Memory B cell (primary cell): ENCODE data around the gene SLC16A10.
"Not testable (repeated sequence)": the region's sequence is repeated elsewhere in the genome, so short reads cannot be mapped to it uniquely, and the experiment has no call there.

ENCODE experiments used
- ATAC-seq: fragments of 150-1000 bp; cut with Tn5 transposase; 2 replicates; pipeline ENCODE4 v1.10.0; 2021; ENCODE audit warnings: low read depth, mild to moderate bottlenecking, moderate library complexity
- DNase-seq, 2 donors: peaks; one replicate each; pipeline ENCODE4 v3.0.0; 2022; ENCODE audit warnings: low spot score in 2 of 2
- H3K27ac Mint-ChIP-seq: one replicate; pipeline ENCODE4 v1.8.0; 2022; ENCODE audit warnings: mild to moderate bottlenecking, moderate library complexity, mixed read lengths
- H3K27me3 Mint-ChIP-seq: one replicate; pipeline ENCODE4 v1.8.0; 2022; ENCODE audit warnings: mixed read lengths
- H3K36me3 Mint-ChIP-seq: one replicate; pipeline ENCODE4 v1.8.0; 2022; ENCODE audit warnings: mild to moderate bottlenecking, mixed read lengths
- H3K4me1 Mint-ChIP-seq: one replicate; pipeline ENCODE4 v1.8.0; 2022; ENCODE audit warnings: mixed read lengths
- H3K4me3 Mint-ChIP-seq: one replicate; pipeline ENCODE4 v1.8.0; 2022; ENCODE audit warnings: mild to moderate bottlenecking, moderate library complexity, mixed read lengths
- H3K9me3 Mint-ChIP-seq: one replicate; pipeline ENCODE4 v1.8.0; 2022; ENCODE audit warnings: mixed read lengths

The SLC16A10 gene

GRCh38 chr6:111175109-111175508 lies 87.8 kb downstream of the SLC16A10 start:
- Mint-ChIP-seq H3K36me3 (peaks cover 2% of the 10 kb centered on the region), H3K4me1 (peaks cover 4% of the 10 kb centered on the region), H3K27me3 (peaks cover 5% of the 10 kb centered on the region), H3K4me3 (no peak overlapping the region), H3K9me3 (no peaks in the 10 kb centered on the region), H3K27ac (no peak overlapping the region)
- no peak for ATAC-seq
- no peak for DNase-seq

- Mint-ChIP-seq H3K9me3 (no peaks in the 10 kb centered on the region), H3K27me3 (peaks cover 5% of the 10 kb centered on the region), H3K4me1 (peaks cover 4% of the 10 kb centered on the region), H3K36me3 (peaks cover 2% of the 10 kb centered on the region), H3K27ac (no peak overlapping the region), H3K4me3 (no peak overlapping the region)
- ATAC-seq = no peak
- no peak for DNase-seq
Observed at GRCh38 chr6:111176038-111176759, 88.9 kb downstream of the SLC16A10 start.

GRCh38 chr6:111176760-111177099 lies 89.4 kb downstream of the SLC16A10 start:
- ATAC-seq = no peak
- no peak for DNase-seq
- Mint-ChIP-seq H3K4me1 (peaks cover 2% of the 10 kb centered on the region), H3K27ac (no peak overlapping the region), H3K4me3 (no peak overlapping the region), H3K36me3 (peaks cover 2% of the 10 kb centered on the region), H3K9me3 (no peaks in the 10 kb centered on the region), H3K27me3 (peaks cover 5% of the 10 kb centered on the region)

DNA sequence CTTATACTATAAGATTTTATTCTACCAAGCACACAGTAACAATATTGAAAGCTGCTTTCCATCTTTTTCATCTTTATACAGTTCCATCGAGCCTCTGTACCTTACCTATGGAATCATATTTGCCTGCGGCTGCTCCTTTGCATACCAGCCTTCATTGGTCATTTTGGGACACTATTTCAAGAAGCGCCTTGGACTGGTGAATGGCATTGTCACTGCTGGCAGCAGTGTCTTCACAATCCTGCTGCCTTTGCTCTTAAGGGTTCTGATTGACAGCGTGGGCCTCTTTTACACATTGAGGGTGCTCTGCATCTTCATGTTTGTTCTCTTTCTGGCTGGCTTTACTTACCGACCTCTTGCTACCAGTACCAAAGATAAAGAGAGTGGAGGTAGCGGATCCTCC lies 89.8 kb downstream of the SLC16A10 start:
- Mint-ChIP-seq H3K27ac (no peak overlapping the region), H3K4me3 (no peak overlapping the region), H3K9me3 (no peaks in the 10 kb centered on the region), H3K27me3 (peaks cover 5% of the 10 kb centered on the region), H3K4me1 (peaks cover 2% of the 10 kb centered on the region), H3K36me3 (peaks cover 2% of the 10 kb centered on the region)
- DNase-seq = no peak
- ATAC-seq = no peak

DNA sequence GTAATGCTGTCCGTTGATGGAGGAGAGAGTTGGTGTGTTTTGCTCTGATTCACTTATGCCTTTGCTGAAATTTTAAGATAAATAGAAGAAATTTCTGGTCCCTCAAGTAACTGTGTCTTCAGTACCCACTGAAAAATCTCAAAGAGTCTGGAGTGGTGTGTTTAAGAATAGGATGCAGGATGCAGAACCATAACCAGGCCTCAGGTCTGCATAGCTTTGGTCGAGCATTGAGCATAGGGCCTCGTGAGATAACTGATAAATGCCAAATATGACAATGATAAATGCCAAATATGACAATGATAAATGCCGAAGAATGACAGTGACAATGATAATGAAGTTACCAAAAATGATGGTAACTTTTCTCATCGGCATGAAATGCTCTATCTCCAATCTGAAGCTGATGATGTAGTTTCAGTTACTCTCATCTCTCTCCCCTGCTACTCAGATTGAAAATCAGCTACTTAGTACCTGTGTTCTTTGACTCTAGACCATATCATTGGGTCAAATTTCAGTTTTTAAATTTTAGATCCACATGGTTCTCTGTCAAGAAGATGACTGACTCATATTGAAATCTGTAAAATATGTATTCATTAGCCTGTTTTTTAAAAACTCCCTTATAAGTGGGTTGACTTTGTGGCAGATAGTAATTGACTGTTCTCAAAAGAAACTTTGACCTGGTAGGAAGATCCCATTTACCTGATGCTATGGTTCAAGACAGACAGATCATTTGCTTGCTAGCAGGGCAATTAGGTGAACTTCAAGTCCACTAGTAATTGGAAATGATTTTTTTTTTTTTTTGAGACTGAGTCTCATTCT lies 96.6 kb downstream of the SLC16A10 start:
- no peaks in the 10 kb centered on the region for H3K4me1 Mint-ChIP-seq
- no peak overlapping the region for H3K27ac Mint-ChIP-seq
- peaks cover 2% of the 10 kb centered on the region for H3K36me3 Mint-ChIP-seq
- DNase-seq = no peak
- no peak for ATAC-seq
- H3K9me3 Mint-ChIP-seq = no peaks in the 10 kb centered on the region
- no peak overlapping the region for H3K4me3 Mint-ChIP-seq
- H3K27me3 Mint-ChIP-seq = peaks cover 1% of the 10 kb centered on the region

DNA sequence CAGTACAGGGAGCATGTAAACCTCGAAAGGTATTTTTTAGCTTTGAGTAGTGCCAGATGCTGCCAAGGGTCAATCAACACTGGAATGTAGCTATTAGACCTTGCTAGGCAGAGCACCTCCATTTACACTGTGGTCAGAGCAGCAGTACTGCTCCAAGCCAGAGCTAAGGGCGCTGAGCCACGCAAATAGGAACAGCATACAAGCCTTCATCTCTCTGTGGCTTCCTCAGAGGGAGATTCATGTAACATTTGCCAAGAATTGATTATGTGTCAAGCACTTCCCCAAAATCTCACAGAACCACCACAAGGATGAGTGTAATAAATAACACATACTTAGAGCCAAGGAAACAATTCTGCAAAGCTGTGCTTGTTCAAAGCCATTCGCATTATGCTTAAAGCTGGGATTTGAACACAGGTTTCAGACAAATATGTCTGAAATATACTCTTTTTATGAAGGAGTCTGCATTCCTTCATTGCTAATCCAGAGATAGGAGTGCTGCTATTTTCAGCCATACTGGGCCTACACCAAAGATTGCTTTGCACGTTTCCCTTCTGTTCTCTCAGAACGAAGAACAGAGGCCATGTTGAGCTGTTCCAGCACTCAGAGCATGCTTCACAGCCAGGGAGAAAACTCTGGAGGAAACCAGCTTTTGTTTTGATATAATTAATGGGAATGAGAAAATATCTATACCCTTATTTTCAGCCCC lies 97.7 kb downstream of the SLC16A10 start:
- no peak for ATAC-seq
- H3K27ac Mint-ChIP-seq = no peak overlapping the region
- no peaks in the 10 kb centered on the region for H3K36me3 Mint-ChIP-seq
- H3K4me3 Mint-ChIP-seq = no peak overlapping the region
- DNase-seq = no peak
- H3K27me3 Mint-ChIP-seq = no peaks in the 10 kb centered on the region
- no peaks in the 10 kb centered on the region for H3K9me3 Mint-ChIP-seq
- no peaks in the 10 kb centered on the region for H3K4me1 Mint-ChIP-seq

- Mint-ChIP-seq H3K36me3 (peaks cover 1% of the 10 kb centered on the region), H3K9me3 (peaks cover 1% of the 10 kb centered on the region), H3K27me3 (no peaks in the 10 kb centered on the region), H3K4me1 (no peaks in the 10 kb centered on the region), H3K27ac (no peak overlapping the region), H3K4me3 (no peak overlapping the region)
- DNase-seq = no peak
- ATAC-seq = no peak
Observed at GRCh38 chr6:111185954-111186353, 98.7 kb downstream of the SLC16A10 start.

DNA sequence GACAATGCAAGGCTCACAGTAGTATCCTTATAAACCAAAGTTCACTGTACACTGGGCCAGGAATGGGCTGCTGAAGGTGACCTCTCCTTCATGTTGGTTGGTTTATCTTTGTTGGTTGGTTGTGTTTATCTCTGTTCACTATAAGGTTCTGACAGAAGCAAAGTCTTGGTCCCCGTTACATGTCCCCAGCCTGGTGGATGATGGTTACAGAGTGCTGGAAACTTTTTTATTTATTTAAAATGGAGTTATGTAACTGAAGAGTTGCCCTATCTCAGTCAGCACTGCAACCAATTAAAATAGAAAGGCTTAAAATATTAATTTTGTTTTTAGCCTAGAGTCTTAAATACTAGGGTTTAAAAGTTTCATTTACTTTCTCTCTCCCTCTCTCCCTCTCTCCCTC lies 100.6 kb downstream of the SLC16A10 start:
- DNase-seq = no peak
- Mint-ChIP-seq H3K4me3 (no peak overlapping the region), H3K4me1 (no peaks in the 10 kb centered on the region), H3K27me3 (no peaks in the 10 kb centered on the region), H3K9me3 (peaks cover 3% of the 10 kb centered on the region), H3K36me3 (peaks cover 4% of the 10 kb centered on the region), H3K27ac (no peak overlapping the region)
- no peak for ATAC-seq

DNA sequence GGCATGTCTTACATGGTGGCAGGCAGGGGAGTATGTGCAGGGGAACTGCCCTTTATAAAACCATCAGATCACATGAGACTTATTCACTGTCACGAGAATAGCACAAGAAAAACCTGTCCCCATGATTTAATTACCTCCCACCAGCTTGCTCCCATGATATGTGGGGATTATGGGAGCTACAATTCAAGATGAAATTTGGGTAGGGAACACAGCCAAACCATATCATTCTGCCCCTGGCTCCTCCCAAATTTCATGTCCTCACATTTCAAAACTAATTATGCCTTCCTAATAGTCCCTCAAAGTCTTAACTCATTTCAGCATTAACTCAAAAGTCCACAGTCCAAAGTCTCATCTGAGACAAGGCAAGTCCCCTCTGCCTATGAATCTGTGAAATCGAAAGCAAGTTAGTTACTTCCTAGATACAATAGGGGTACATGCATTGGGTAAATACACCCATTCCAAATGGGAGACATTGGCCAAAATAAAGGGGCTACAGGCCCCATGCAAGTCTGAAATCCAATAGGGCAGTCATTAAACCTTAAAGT lies 102.4 kb downstream of the SLC16A10 start:
- not testable (repeated sequence) for H3K27me3 Mint-ChIP-seq, H3K27ac Mint-ChIP-seq, H3K9me3 Mint-ChIP-seq, H3K36me3 Mint-ChIP-seq, H3K4me3 Mint-ChIP-seq, H3K4me1 Mint-ChIP-seq, ATAC-seq, DNase-seq

DNA sequence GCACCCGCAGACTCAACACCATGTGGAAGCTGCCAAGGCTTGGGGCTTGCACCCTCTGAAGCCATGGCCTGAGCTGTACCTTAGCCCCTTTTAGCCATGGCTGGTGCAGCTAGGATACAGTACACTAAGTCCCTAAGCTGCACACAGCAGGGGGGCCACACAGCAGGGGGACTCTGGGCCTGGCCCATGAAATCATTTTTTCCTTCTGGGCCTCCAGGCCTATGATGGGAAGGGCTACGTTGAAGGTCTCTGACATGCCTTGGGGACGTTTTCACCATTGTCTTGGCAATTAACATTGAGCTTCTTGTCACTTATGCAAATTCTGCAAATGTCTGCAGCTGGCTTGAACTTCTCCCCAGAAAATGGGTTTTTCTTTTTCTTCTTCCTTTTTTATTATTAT lies 103.3 kb downstream of the SLC16A10 start:
- DNase-seq = no peak
- no peaks in the 10 kb centered on the region for H3K4me1 Mint-ChIP-seq
- peaks cover 4% of the 10 kb centered on the region for H3K27me3 Mint-ChIP-seq
- no peak overlapping the region for H3K4me3 Mint-ChIP-seq
- H3K27ac Mint-ChIP-seq = no peak overlapping the region
- H3K9me3 Mint-ChIP-seq = peaks cover 3% of the 10 kb centered on the region
- no peak for ATAC-seq
- H3K36me3 Mint-ChIP-seq = peaks cover 4% of the 10 kb centered on the region

DNA sequence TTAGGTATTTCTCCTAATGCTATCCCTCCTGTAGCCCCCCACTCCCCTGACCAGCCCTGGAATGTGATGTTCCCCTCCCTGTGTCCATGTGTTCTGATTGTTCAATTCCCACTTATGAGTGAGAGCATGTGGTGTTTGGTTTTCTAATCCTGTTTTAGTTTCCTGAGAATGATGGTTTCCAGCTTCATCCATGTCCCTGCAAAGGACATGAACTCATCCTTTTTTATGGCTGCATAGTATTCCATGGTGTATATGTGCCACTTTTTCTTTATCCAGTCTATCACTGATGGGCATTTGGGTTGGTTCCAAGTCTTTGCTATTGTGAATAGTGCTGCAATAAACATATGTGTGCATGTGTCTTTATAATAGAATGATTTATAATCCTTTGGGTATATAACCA lies 103.8 kb downstream of the SLC16A10 start:
- H3K4me3 Mint-ChIP-seq, H3K36me3 Mint-ChIP-seq, H3K27ac Mint-ChIP-seq, H3K9me3 Mint-ChIP-seq, H3K27me3 Mint-ChIP-seq, H3K4me1 Mint-ChIP-seq, DNase-seq, ATAC-seq: not testable (repeated sequence)

DNA sequence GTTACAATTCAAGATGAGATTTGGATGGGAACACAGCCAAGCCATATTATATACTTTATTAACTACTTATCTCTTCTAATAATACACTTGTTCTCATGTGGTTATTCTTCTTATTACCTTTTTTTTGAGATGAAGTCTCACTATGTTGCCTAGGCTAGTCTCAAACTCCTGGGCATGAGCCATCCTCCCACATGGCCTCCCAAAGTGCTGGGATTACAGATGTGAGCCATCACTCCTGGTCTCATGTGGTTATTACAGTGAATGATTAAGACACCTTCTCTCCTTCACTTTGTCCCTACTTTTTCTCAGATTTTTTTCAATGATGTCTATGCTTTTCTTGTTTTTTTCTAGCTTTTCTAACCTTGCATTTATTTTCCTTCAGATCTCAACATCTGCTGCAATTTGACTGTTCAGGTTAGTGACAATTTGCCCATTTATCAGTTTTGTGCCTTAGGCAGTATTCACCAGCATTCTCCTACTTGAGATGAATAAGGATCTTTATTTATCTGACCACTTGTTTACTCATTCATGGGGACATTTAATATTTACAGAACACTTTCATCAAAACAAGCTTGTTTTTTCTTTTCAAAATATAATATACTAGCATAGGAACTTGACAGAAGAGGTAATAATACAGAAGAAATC lies 105.7 kb downstream of the SLC16A10 start:
- ATAC-seq (no peak), DNase-seq (no peak)
- H3K9me3 Mint-ChIP-seq = peaks cover 3% of the 10 kb centered on the region
- peaks cover 4% of the 10 kb centered on the region for H3K36me3 Mint-ChIP-seq
- H3K27ac Mint-ChIP-seq = no peak overlapping the region
- H3K4me1 Mint-ChIP-seq = no peaks in the 10 kb centered on the region
- no peak overlapping the region for H3K4me3 Mint-ChIP-seq
- H3K27me3 Mint-ChIP-seq = peaks cover 4% of the 10 kb centered on the region

GRCh38 chr6:111195656-111196055 lies 108.4 kb downstream of the SLC16A10 start:
- H3K4me1 Mint-ChIP-seq = peaks cover 6% of the 10 kb centered on the region
- H3K36me3 Mint-ChIP-seq = peaks cover 4% of the 10 kb centered on the region
- ATAC-seq = no peak
- peaks cover 3% of the 10 kb centered on the region for H3K9me3 Mint-ChIP-seq
- H3K27me3 Mint-ChIP-seq = peaks cover 4% of the 10 kb centered on the region
- no peak overlapping the region for H3K4me3 Mint-ChIP-seq
- no peak overlapping the region for H3K27ac Mint-ChIP-seq
- DNase-seq = no peak

GRCh38 chr6:111198841-111199240 lies 111.5 kb downstream of the SLC16A10 start:
- Mint-ChIP-seq H3K4me3 (no peak overlapping the region), H3K27ac (no peak overlapping the region), H3K9me3 (no peaks in the 10 kb centered on the region), H3K36me3 (no peaks in the 10 kb centered on the region), H3K4me1 (peaks cover 12% of the 10 kb centered on the region), H3K27me3 (peaks cover 2% of the 10 kb centered on the region)
- ATAC-seq (no peak), DNase-seq (no peak)
